Measurements from ENCODE around the gene RGR.

The RGR gene

DNA sequence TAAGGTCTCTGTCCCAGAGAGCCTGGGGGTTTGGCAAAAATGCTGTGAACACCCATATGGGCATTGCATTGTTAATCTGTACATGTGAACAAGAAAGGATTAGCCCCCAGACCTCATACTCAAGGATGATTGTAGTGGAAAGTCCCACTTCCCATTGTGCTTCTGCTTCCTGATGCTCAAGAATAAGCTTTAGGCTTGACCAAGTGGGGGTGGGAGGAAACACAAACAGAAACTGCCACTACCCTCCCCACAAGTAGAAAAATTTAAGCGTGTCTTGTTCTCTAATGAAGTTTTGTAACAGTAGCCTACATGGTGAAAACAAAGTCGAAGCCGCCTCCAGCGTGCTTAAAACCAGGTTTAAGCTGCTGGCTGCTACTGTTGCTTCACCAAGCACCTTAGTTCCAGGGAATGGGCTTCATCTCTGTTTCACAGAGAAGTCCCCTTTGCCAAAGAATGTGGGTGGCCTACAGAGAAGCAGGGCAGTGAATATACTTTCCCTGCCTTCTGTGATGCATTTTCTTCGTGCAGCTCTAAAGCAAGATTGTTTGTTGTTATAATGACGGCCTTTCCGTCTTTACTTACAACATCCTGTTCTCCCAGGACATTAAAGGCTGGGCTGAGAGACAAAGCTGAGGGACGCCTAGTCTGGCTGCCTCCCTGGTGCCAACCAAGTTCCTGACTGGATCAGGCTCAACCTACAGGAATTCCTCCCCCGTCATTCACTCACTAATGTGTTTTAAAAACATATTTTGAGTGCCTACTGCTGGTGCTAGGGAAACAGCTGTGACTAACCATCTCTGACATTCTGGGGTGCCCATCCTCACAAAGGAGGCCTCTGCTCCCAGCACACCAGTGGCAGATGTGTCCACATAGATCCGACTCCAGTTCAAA is 51.5 kb downstream of the RGR start:
- peak; percentile 71 to 81 (median 78) for DNase-seq

GRCh38 chr10:84298057-84298456 is 53.2 kb downstream of the RGR start:
- DNase-seq, result no peak

- no peak for DNase-seq
These were observed 57.4 kb downstream of the RGR start for GRCh38 chr10:84302223-84302622.

DNA sequence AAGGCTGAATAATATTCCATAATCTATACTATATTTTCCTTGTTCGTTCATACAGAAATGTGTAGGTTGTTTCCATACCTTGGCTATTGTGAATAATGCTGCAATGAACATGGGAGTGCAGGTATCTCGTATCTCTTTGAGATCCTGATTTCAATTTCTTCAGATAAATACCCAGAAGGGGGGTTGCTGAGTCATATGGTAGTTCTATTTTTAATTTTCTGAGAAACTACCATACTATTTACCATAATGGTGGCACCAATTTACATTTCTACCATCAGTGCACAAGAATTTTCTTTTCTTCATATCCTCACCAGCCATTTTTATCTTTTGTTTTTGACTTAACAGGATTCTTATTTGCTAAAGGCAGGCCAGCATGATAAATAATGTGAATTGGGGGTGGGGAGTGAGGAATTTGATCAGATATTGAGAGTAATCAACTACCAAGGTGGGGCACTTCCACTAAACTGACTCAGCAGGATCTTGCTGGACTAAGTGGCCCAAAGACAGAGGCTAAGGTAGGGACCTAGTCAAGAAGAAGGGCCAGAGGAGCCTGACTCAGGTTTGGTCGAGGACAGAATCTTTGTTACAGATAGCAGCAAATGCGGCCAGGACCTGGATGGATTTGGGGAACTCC is 62.0 kb downstream of the RGR start:
- no peak for DNase-seq

DNA sequence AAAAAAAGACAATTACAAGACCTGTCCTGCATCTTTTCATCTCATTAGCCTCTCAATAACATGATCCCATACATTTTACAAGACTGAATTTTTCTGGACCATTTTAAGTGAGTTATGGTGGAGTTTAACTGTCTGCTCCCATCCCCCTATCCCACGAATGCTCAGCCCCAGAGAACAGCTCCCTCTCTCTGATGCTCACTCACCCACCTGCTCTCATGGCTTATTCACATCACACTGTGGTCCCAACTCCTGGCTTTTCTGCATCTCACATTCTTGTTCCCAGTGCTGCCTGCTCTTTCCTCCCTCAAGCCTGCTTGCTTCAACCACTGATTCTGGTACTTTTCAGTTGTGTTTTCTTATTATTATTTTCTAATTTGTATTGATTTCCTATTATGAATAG is 63.2 kb downstream of the RGR start:
- no peak for DNase-seq

DNA sequence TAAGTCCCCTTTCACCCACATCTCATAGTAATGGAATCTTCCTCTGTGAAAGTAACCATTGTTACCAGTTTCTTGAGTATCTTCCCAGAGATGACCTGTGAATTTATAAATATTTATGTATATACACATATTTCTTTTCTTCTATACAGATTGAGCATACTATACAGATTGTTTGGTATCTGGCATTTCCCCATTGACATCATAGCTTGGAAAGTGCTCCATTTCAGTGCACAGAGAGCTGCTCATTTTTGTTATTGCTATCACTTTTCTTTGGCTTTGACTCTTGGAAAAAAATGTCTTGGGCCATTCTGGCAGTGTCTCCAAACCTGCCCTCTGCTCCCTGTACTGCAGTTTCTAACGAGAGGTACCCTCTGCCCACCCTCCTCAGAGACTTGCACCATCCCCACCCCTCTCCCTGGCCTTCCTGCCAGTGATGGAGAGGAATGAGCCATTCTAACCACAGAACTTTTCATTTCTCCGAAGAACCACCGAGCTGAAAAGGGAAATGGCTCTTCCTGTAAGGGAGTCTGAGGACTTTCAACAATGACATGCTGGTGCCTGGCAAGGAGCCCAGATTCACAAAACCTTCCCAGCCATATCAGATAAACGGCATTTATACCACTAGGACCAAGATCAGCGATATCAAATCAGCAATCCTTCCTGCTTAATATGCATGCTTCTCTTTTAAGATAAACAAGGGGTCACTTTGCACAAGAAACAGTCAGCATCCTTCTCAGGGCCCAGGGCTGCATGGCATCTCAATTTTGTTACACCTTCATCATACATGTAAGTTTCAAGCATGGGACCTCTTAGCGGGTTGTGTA is 63.8 kb downstream of the RGR start:
- peak; percentile 68 to 88 (median 78) for DNase-seq

Data from suppressor macrophage treated with lipopolysaccharide for 1 hour (primary cell).